GM12892 (cell line): ENCODE data around the gene SGCD.

ENCODE experiments used
- POLR2A ChIP-seq: IDR thresholded peaks from 2 replicates; pipeline ENCODE4 v1.6.1; 2011; ENCODE audit warnings: low read depth, low read length, control low read depth
- POLR2AphosphoS5 ChIP-seq: IDR thresholded peaks from 2 replicates; pipeline ENCODE4 v1.6.1; 2011; ENCODE audit warnings: low read depth, low read length, control low read depth
- TAF1 ChIP-seq: IDR thresholded peaks from 2 replicates; pipeline ENCODE4 v1.6.1; 2011; ENCODE audit warnings: low read depth, mild to moderate bottlenecking, control low read depth, low read length, borderline replicate concordance

GRCh38 chr5:156695774-156696173 lies 368.8 kb downstream of the SGCD start:
- TF ChIP-seq POLR2A (no peak), TAF1 (no peak), POLR2AphosphoS5 (no peak)
